ENCODE data around the gene MAPK12.

DNA sequence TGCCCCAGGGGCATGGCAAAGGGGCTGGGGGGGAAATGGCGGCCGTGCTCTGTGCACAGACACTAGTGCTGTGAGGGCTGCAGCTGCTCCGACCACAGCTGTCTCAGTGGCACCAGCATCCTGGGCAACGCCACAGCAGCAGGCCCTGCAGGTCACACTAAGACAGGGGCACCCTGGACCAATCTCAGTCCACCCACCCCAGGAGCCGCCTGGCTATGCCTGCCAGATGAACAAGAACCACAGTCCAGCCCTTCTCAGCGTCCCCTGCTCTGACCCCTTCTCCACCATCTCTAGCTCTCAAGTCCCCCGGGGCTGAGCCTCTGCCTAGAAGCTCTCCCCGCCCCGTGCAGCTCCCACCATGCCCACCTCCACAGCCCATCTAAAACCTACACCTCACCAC is 33.1 kb downstream of the MAPK12 start:
- no peak for TF ChIP-seq POLR2AphosphoS5 (IDR thresholded peaks at IDR 0.05; ENCODE audit: low read depth, low read length)
- TF ChIP-seq, protein P1, sequence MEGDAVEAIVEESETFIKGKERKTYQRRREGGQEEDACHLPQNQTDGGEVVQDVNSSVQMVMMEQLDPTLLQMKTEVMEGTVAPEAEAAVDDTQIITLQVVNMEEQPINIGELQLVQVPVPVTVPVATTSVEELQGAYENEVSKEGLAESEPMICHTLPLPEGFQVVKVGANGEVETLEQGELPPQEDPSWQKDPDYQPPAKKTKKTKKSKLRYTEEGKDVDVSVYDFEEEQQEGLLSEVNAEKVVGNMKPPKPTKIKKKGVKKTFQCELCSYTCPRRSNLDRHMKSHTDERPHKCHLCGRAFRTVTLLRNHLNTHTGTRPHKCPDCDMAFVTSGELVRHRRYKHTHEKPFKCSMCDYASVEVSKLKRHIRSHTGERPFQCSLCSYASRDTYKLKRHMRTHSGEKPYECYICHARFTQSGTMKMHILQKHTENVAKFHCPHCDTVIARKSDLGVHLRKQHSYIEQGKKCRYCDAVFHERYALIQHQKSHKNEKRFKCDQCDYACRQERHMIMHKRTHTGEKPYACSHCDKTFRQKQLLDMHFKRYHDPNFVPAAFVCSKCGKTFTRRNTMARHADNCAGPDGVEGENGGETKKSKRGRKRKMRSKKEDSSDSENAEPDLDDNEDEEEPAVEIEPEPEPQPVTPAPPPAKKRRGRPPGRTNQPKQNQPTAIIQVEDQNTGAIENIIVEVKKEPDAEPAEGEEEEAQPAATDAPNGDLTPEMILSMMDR (IDR thresholded peaks at IDR 0.05), result no peak
